Measurements from ENCODE around the gene NELL1.

Gene NELL1

DNA sequence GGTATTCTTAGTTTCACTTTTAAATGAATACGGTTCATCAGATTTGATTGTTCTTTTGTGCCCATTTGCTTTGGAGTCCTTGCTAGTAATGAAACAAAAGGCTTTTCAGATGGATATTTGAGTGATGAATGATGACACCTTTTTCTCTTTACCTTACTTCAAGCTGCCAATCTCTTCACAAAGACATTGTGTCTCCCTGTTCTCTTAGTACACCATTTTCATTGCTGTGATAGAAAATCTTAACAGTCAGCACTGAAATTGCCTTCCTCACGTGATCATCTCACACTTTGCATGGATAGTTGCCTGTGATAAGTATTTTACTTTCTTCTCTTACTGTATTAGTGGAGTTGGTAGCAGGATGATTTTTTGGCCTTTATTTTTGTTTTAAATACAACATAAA, 396.6 kb downstream of the NELL1 start:
- H3K4me3 ChIP-seq (ENCODE audit: low read length) = no peak overlapping the region
- no peak for TF ChIP-seq ZNF274 (IDR thresholded peaks at IDR 0.05; ENCODE audit: low read depth, low read length)

DNA sequence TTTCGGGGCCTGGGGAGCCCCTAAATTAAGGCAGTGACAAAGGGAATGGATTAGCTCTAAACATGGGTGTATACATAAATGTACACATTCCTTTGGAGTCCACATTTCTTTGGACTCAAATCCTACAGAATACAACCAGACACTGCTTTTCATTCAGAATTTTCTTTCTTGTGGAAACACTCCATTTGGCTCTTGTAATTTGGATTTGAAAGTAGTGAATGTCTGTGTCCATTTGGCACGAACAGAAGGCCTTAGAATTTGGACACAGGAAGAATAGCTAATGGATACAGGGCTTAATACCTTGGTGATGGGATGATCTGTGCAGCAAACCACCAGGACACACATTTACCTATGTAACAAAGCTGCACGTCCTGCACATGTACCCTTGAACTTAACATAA, 399.5 kb downstream of the NELL1 start:
- no peak overlapping the region for H3K4me3 ChIP-seq (ENCODE audit: low read length)
- TF ChIP-seq ZNF274 (IDR thresholded peaks at IDR 0.05; ENCODE audit: low read depth, low read length) = no peak

- TF ChIP-seq ZNF274 (IDR thresholded peaks at IDR 0.05; ENCODE audit: low read depth, low read length) = no peak
- H3K4me3 ChIP-seq (ENCODE audit: low read length) = no peak overlapping the region
Measured at GRCh38 chr11:21069909-21070308, 400.5 kb downstream of the NELL1 start.

GRCh38 chr11:21072558-21072957, 403.2 kb downstream of the NELL1 start:
- H3K4me3 ChIP-seq (ENCODE audit: low read length) = no peak overlapping the region
- no peak for TF ChIP-seq ZNF274 (IDR thresholded peaks at IDR 0.05; ENCODE audit: low read depth, low read length)

- no peak overlapping the region for H3K4me3 ChIP-seq (ENCODE audit: low read length)
- no peak for TF ChIP-seq ZNF274 (IDR thresholded peaks at IDR 0.05; ENCODE audit: low read depth, low read length)
Measured at GRCh38 chr11:21082853-21083252, 413.5 kb downstream of the NELL1 start.

DNA sequence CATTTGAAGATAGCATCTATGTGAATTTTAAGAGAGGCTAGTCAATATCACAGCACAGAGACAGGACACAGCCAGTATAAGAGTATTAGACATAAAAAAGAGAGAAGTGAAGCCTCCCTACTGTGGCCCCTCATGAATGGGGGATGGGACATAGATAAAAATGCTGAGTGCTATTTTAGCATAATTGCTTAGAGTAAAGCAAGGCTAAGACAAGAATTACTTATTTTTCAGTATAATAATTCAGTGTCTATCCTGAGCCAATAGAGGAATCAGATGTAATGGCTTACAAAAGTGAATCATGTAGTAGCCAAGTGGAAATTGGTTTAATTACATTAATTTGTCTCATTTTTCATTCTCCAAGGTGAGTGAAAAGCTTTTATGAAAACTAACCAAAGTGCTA, 419.5 kb downstream of the NELL1 start:
- H3K4me3 ChIP-seq (ENCODE audit: low read length) = no peak overlapping the region
- no peak for TF ChIP-seq ZNF274 (IDR thresholded peaks at IDR 0.05; ENCODE audit: low read depth, low read length)

- no peak overlapping the region for H3K4me3 ChIP-seq (ENCODE audit: low read length)
- no peak for TF ChIP-seq ZNF274 (IDR thresholded peaks at IDR 0.05; ENCODE audit: low read depth, low read length)
Measured at GRCh38 chr11:21104641-21105040, 435.3 kb downstream of the NELL1 start.

GRCh38 chr11:21105196-21105917, 436.0 kb downstream of the NELL1 start:
- H3K4me3 ChIP-seq (ENCODE audit: low read length) = no peak overlapping the region
- no peak for TF ChIP-seq ZNF274 (IDR thresholded peaks at IDR 0.05; ENCODE audit: low read depth, low read length)

DNA sequence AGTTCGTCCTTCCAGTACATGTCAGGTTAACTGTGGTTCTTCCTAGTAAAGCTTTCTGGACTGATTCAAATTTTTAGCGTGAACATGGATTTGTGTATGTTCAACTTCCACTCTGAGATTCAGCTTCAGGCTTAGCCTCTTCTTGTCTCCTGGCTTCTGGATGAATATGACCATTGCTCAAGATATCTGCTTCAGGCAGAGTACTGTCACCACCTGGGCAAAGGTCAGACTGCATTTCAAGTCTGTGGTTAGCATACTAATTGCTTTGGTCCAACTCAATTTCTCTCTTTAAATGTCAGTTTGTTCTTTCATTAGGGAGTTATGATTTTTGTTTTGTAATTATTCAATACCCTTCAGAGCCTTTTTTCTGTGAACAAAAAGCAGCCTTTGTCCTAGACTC, 440.0 kb downstream of the NELL1 start:
- no peak for TF ChIP-seq ZNF274 (IDR thresholded peaks at IDR 0.05; ENCODE audit: low read depth, low read length)
- H3K4me3 ChIP-seq (ENCODE audit: low read length) = no peak overlapping the region

GRCh38 chr11:21110415-21110814, 441.0 kb downstream of the NELL1 start:
- no peak for TF ChIP-seq ZNF274 (IDR thresholded peaks at IDR 0.05; ENCODE audit: low read depth, low read length)
- H3K4me3 ChIP-seq (ENCODE audit: low read length) = no peak overlapping the region

GRCh38 chr11:21113876-21114275, 444.5 kb downstream of the NELL1 start:
- TF ChIP-seq ZNF274 (IDR thresholded peaks at IDR 0.05; ENCODE audit: low read depth, low read length) = no peak
- H3K4me3 ChIP-seq (ENCODE audit: low read length) = no peak overlapping the region

DNA sequence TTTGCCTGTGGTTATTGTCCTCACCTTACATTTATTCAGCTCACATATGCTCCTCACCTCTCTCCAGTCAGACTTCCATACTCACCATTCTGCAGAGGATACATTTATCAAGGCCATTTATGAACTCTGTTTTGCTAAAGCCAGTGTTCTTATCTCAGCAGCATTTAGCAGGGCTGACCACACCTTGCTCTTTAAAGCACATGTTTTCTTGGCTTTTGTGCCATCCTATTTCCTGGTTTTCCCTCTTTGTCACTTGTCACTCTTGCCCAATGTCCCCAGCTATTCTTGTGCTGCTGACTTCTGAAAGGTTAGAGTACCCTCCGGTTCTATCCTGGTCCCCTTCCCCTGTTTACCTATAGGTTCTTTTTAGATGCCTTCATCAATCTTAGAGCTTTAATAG, 446.6 kb downstream of the NELL1 start:
- no peak for TF ChIP-seq ZNF274 (IDR thresholded peaks at IDR 0.05; ENCODE audit: low read depth, low read length)
- no peak overlapping the region for H3K4me3 ChIP-seq (ENCODE audit: low read length)

DNA sequence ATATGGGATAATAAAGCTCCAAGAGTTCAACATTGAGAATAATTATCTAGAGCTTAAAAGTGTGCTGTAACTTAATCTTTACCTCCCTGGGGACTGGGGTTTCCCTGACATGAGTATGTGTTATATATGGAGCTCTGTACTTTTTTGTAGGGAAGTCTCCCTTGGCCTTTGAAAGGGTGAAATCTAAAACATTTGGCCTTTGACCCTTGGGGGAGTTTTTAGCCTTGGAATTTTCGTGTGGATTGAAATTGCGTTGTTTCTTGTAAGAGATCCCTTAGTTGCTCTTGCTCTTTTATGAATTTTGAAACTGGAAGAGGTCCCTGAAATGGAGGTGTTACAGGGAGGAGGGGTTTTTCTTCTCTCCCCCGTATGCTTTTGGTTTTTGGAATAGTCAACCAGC, 450.0 kb downstream of the NELL1 start:
- TF ChIP-seq ZNF274 (IDR thresholded peaks at IDR 0.05; ENCODE audit: low read depth, low read length) = no peak

GRCh38 chr11:21121991-21122390, 452.6 kb downstream of the NELL1 start:
- H3K4me3 ChIP-seq (ENCODE audit: low read length) = no peak overlapping the region
- TF ChIP-seq ZNF274 (IDR thresholded peaks at IDR 0.05; ENCODE audit: low read depth, low read length) = no peak

More for the DNA sequence above, 450.0 kb downstream of the NELL1 start:
- no peak overlapping the region for H3K4me3 ChIP-seq (ENCODE audit: low read length)

- no peak for TF ChIP-seq ZNF274 (IDR thresholded peaks at IDR 0.05; ENCODE audit: low read depth, low read length)
Measured at GRCh38 chr11:21122523-21122922, 453.1 kb downstream of the NELL1 start.

GRCh38 chr11:21132146-21132720, 462.8 kb downstream of the NELL1 start:
- no peak overlapping the region for H3K4me3 ChIP-seq (ENCODE audit: low read length)
- no peak for TF ChIP-seq ZNF274 (IDR thresholded peaks at IDR 0.05; ENCODE audit: low read depth, low read length)

More at GRCh38 chr11:21122523-21122922, 453.1 kb downstream of the NELL1 start:
- no peak overlapping the region for H3K4me3 ChIP-seq (ENCODE audit: low read length)
